Muscle layer of duodenum (tissue), 2 donors: ENCODE data around the gene CBX4.

Experiments used
- H3K27ac ChIP-seq: one replicate; pipeline ENCODE4 v1.7.0; 2013; ENCODE audit warnings: mild to moderate bottlenecking, low read length
- H3K27me3 ChIP-seq: one replicate; pipeline ENCODE4 v1.7.0; 2013; ENCODE audit warnings: low read depth, mild to moderate bottlenecking, control low read depth, low read length
- H3K36me3 ChIP-seq, 2 donors: one replicate each; pipeline ENCODE4 v1.7.0; 2013; ENCODE audit warnings: low read length in 2 of 2, control low read depth in 1 of 2, mild to moderate bottlenecking in 1 of 2; ENCODE audit not compliant: insufficient read depth in 2 of 2, control insufficient read depth in 1 of 2
- H3K4me1 ChIP-seq, 2 donors: one replicate each; pipeline ENCODE4 v1.7.0; 2013; ENCODE audit warnings: low read length in 2 of 2, mild to moderate bottlenecking in 2 of 2, control low read depth in 1 of 2, moderate library complexity in 1 of 2; ENCODE audit not compliant: insufficient read depth in 2 of 2, control insufficient read depth in 1 of 2
- H3K4me3 ChIP-seq, 2 donors: one replicate each; pipeline ENCODE4 v1.7.0; 2013; ENCODE audit warnings: low read length in 2 of 2, low read depth in 1 of 2, mild to moderate bottlenecking in 1 of 2
- H3K9me3 ChIP-seq, 2 donors: one replicate each; pipeline ENCODE4 v1.7.0; 2013; ENCODE audit warnings: low read length in 2 of 2, control low read depth in 1 of 2, mild to moderate bottlenecking in 1 of 2; ENCODE audit not compliant: control insufficient read depth in 1 of 2
- donor health status: healthy.

The CBX4 gene

DNA sequence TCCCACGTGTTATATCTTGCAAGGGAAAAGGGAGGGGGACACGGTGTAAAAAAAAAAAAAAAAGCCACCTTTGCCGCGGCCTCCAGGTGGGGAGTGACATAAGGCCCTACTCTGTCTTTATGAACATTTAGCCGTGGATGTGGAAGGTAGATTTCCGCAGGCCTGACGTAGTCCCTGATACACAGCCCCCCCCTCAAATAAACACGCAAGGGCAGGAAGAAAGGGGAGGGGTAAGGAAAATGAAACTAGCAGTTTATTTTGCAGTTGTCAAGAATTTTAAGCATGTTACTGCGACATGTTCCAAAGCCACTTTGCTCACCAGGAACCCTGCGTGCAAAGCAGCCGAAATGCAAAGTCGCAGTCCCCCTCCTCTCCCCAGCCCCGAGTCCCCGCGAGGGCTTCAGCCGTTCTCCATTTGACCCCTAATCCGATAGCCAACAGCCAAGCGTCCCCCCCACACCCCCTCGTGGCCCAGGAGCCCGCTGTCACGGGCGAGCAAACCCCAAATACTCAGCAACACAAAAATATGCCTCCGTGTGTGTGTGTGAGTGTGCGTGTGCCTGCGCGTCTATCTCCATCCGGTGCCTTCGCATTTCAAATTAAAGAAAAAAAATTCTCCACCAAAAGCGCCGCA, 1.2 kb downstream of the CBX4 start:
- Histone ChIP-seq H3K4me3 (peak overlapping the region; percentile 71 to 84), H3K27me3 (peaks cover 24% of the 10 kb centered on the region), H3K4me1 (peaks cover 3 to 71% of the 10 kb centered on the region in 2 donors), H3K27ac (peak overlapping the region; percentile 84), H3K36me3 (peaks cover 3 to 27% of the 10 kb centered on the region in 2 donors), H3K9me3 (no peaks in the 10 kb centered on the region)

- Histone ChIP-seq H3K36me3 (peaks cover 3 to 27% of the 10 kb centered on the region in 2 donors), H3K4me3 (peak overlapping the region; percentile 71 to 84), H3K4me1 (peaks cover 3 to 71% of the 10 kb centered on the region in 2 donors), H3K9me3 (no peaks in the 10 kb centered on the region), H3K27me3 (peaks cover 16% of the 10 kb centered on the region), H3K27ac (peak overlapping the region; percentile 84)
Observed at GRCh38 chr17:79836972-79837887, 2.0 kb downstream of the CBX4 start.

DNA sequence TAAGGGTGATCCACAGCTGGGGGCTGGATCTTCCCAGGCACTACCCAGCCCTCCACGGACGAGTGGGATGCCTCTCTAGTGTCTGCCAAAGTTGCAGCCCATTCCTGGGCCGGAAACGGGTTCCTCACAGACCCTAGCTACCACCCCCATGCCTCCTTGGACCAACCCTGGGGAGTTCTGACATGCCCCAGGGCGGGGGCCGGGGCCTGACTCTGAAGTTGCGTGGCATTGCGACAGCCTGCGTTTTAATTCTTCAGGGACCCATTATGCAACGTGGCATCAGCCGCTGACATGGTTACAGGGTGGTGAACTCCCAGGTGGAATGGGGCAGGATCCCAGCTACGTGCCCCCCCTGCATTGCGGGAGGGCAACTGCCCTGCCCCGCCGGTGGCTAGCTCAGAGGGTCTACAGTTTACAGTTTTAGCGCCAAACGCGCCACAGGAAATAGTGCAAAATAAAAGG, 2.7 kb downstream of the CBX4 start:
- H3K4me3 ChIP-seq: peak overlapping the region; percentile 71 to 84
- H3K4me1 ChIP-seq: peaks cover 3 to 72% of the 10 kb centered on the region in 2 donors
- no peaks in the 10 kb centered on the region for H3K9me3 ChIP-seq
- H3K27me3 ChIP-seq: peaks cover 10% of the 10 kb centered on the region
- peaks cover 3 to 27% of the 10 kb centered on the region in 2 donors for H3K36me3 ChIP-seq
- no peak overlapping the region for H3K27ac ChIP-seq

- H3K4me1 ChIP-seq: peaks cover 3 to 72% of the 10 kb centered on the region in 2 donors
- no peak overlapping the region for H3K27ac ChIP-seq
- peaks cover 3 to 27% of the 10 kb centered on the region in 2 donors for H3K36me3 ChIP-seq
- H3K4me3 ChIP-seq: peak overlapping the region; percentile 71 to 84
- H3K9me3 ChIP-seq: no peaks in the 10 kb centered on the region
- peaks cover 5% of the 10 kb centered on the region for H3K27me3 ChIP-seq
Observed at GRCh38 chr17:79835953-79836509, 3.2 kb downstream of the CBX4 start.

GRCh38 chr17:79835470-79835899, 3.8 kb downstream of the CBX4 start:
- no peak overlapping the region for H3K4me3 ChIP-seq
- no peaks in the 10 kb centered on the region for H3K27me3 ChIP-seq
- no peak overlapping the region for H3K27ac ChIP-seq
- peaks cover 3 to 27% of the 10 kb centered on the region in 2 donors for H3K36me3 ChIP-seq
- peaks cover 3 to 67% of the 10 kb centered on the region in 2 donors for H3K4me1 ChIP-seq
- no peaks in the 10 kb centered on the region for H3K9me3 ChIP-seq

GRCh38 chr17:79834565-79835469, 4.4 kb downstream of the CBX4 start:
- Histone ChIP-seq H3K27me3 (no peaks in the 10 kb centered on the region), H3K4me1 (peaks cover 3 to 61% of the 10 kb centered on the region in 2 donors)

DNA sequence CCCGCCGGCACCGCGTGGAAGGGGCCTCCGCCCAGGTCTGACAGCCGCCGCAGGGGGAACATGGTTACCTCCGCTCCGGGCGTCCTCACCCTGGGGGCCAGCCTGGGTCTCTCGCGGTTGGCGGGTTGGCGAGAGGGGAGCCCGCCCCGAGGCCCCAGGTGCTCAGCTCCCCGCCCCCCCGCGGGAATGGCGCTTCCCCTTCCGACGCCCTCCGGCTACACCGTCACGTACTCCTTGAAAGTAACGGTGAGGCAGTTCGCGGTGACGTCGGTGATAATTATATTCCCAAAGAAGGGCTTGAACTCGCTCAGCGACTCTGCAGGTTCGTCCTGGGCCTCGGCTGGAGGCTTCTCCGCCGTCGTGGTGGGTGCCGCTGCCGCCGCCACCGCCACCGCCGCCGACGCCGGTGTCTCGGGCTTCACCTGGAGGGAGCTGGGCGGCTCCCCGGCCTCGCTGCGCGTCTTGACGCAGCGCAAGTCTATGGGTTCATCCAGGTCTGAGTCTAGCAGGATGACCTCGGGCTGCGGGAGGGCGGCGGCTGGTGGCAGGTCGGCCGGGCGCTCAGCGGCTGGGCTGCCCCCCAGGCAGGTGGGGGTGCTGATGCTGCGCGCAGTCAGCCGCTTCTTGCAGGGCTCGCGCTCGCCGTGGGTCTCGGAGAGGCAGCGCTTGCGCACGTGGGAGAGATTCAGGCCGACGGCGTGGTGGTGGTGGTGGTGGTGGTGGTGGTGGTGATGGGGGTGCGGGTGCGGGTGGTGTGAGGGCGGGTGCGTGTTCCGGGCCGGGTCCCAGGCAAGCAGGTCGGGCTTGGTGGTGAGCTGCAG, 5.3 kb downstream of the CBX4 start:
- H3K4me1 ChIP-seq: peaks cover 3 to 61% of the 10 kb centered on the region in 2 donors
- H3K27ac ChIP-seq: no peak overlapping the region
- no peaks in the 10 kb centered on the region for H3K9me3 ChIP-seq
- H3K36me3 ChIP-seq: peaks cover 3 to 27% of the 10 kb centered on the region in 2 donors
- no peaks in the 10 kb centered on the region for H3K27me3 ChIP-seq
- H3K4me3 ChIP-seq: no peak overlapping the region

More at GRCh38 chr17:79834565-79835469, 4.4 kb downstream of the CBX4 start:
- peaks cover 3 to 27% of the 10 kb centered on the region in 2 donors for H3K36me3 ChIP-seq
- H3K4me3 ChIP-seq: no peak overlapping the region
- H3K9me3 ChIP-seq: no peaks in the 10 kb centered on the region
- no peak overlapping the region for H3K27ac ChIP-seq

GRCh38 chr17:79833110-79833450, 6.2 kb downstream of the CBX4 start:
- H3K27me3 ChIP-seq: no peaks in the 10 kb centered on the region
- H3K36me3 ChIP-seq: peaks cover 3 to 27% of the 10 kb centered on the region in 2 donors
- H3K9me3 ChIP-seq: no peaks in the 10 kb centered on the region
- peaks cover 3 to 65% of the 10 kb centered on the region in 2 donors for H3K4me1 ChIP-seq
- H3K4me3 ChIP-seq: no peak overlapping the region
- H3K27ac ChIP-seq: no peak overlapping the region

DNA sequence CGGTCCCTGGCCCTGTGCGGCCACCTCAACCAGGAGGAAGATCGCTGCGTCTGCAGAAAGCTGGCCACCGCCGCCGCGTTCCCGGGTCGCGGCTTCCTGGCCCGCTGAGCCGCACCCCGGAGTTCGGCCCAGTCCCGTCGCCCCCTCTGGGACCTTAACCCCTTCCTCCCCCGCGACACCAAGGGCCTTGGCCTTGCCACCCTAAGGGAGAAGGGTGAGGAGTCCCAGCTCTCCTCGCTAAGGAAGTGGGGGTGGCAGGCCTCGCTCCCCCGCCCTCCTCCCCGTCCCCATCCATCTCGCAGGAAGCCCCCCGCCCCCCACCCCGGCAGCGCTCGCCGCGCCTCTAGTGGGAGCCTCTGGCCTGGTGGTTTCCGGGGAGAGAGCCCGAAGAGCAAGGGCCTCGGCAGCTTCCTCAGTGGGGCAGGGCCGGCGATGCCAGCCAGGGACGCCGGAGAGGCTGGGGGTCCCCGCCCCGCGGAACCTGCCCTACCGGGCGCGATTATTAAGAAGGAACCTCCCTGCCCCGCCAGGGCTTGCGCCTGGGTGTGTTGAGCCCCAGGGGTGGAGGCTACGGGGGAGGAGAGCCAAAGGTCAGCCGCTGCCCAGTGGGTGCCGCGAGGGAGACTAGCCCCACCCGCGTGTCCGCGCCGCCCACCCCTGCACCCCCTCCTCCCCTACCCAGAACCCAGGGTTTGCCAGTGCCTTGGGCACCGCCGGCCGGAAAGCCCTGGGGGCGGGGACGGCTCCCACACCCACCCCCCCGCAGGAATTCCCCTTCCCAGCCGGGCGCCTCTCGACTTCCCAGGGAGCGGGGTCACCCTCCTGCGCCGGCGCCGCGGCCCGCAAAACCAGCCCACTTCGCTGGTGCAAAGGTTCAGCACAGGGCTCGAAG, 6.8 kb downstream of the CBX4 start:
- Histone ChIP-seq H3K9me3 (no peaks in the 10 kb centered on the region), H3K4me3 (no peak overlapping the region), H3K27ac (no peak overlapping the region), H3K27me3 (no peaks in the 10 kb centered on the region), H3K4me1 (peaks cover 3 to 58% of the 10 kb centered on the region in 2 donors), H3K36me3 (peaks cover 3 to 27% of the 10 kb centered on the region in 2 donors)
